ENCODE results near the gene PATL1. TPM values are rescaled to one million over a fixed set of nuclear protein-coding genes. Genes with fewer than 3 reads are reported as not detected.

The PATL1 gene
- polyA plus RNA-seq, 1 of the 3 experiments (the other 2 are of a cell fraction), result 20.5 TPM

- Histone ChIP-seq H3K4me2 (peak overlapping the region; percentile 21; the same call in 1 of the 2 replicates), H3K27me3 (ENCODE audit: insufficient read depth) (no peaks in the 10 kb centered on the region), H3K79me2 (ENCODE audit: insufficient read depth) (peaks cover 82% of the 10 kb centered on the region), H3K9me2 (no peaks in the 10 kb centered on the region), H3K4me3 (ENCODE audit: low read depth in 2 of 2, low read length in 1 of 2) (no peak overlapping the region), H3K9ac (no peak overlapping the region), H4K20me1 (ENCODE audit: insufficient read depth) (peaks cover 44% of the 10 kb centered on the region), H3F3A (replicated peaks; ENCODE audit: insufficient read depth) (peaks cover 5% of the 10 kb centered on the region), H3K36me3 (replicated peaks in 1 of 2; ENCODE audit: control insufficient read depth in 1 of 2, insufficient read depth in 2 of 2, low read length in 1 of 2) (peaks cover 38 to 50% of the 10 kb centered on the region in 2 experiments), H3K9me3 (no peaks in the 10 kb centered on the region), H3K27ac (ENCODE audit: low read depth in 2 of 2, low read length in 1 of 2) (no peak overlapping the region), H2AFZ (ENCODE audit: low read depth) (no peak overlapping the region), H3K4me1 (ENCODE audit: control insufficient read depth in 1 of 2, insufficient read depth in 2 of 2, low read depth in 1 of 2, low read length in 1 of 2) (peaks cover 12 to 22% of the 10 kb centered on the region in 2 experiments; a peak in 3 of 4 replicates)
- POLR2A ChIA-PET, result interaction anchor here (0.8 to 1.1 kb wide), 2 partner anchors 57 to 68 kb away, joined by 3 read pairs; partner anchors contain the start of gene PATL1
- WGBS (ENCODE audit: low lambda C conversion rate), result 87% methylated on average over 6 of the region's 6 CpGs
- no peak for DNase-seq
- no peak for TF ChIP-seq USF2 (IDR thresholded peaks at IDR 0.05; ENCODE audit: borderline replicate concordance, low read depth, low read length)
- TF ChIP-seq SMC3 (IDR thresholded peaks at IDR 0.05; ENCODE audit: low read depth, low read length), result no peak
- TF ChIP-seq SIN3A (IDR thresholded peaks at IDR 0.05; ENCODE audit: borderline replicate concordance, low read depth, low read length), result no peak
- CTCF ChIA-PET, result interaction anchor here (1.2 kb wide), 1 partner anchor 10 kb away, joined by 4 read pairs; no protein-coding TSS in a partner anchor
Measured at GRCh38 chr11:59611570-59612565, 57.0 kb downstream of the PATL1 start.

GRCh38 chr11:59610289-59610688 lies 58.5 kb downstream of the PATL1 start:
- Histone ChIP-seq H3K4me1 (ENCODE audit: control insufficient read depth in 1 of 2, insufficient read depth in 2 of 2, low read depth in 1 of 2, low read length in 1 of 2) (peaks cover 9 to 22% of the 10 kb centered on the region in 2 experiments; a peak in 3 of 4 replicates), H3K36me3 (replicated peaks in 1 of 2; ENCODE audit: control insufficient read depth in 1 of 2, insufficient read depth in 2 of 2, low read length in 1 of 2) (peaks cover 54 to 64% of the 10 kb centered on the region in 2 experiments), H3K9me3 (no peaks in the 10 kb centered on the region), H3K79me2 (ENCODE audit: insufficient read depth) (peaks cover 98% of the 10 kb centered on the region), H3K4me2 (no peak overlapping the region), H3K9me2 (no peaks in the 10 kb centered on the region), H3F3A (replicated peaks; ENCODE audit: insufficient read depth) (peaks cover 5% of the 10 kb centered on the region), H3K4me3 (ENCODE audit: low read depth in 2 of 2, low read length in 1 of 2) (no peak overlapping the region), H2AFZ (ENCODE audit: low read depth) (no peak overlapping the region), H3K27ac (ENCODE audit: low read depth in 2 of 2, low read length in 1 of 2) (no peak overlapping the region), H4K20me1 (ENCODE audit: insufficient read depth) (peaks cover 44% of the 10 kb centered on the region), H3K9ac (no peak overlapping the region), H3K27me3 (ENCODE audit: insufficient read depth) (no peaks in the 10 kb centered on the region)
- DNase-seq, result no peak
- TF ChIP-seq FOSL2 (IDR thresholded peaks at IDR 0.05; ENCODE audit: borderline replicate concordance, low read depth), result no peak
- no peak for TF ChIP-seq ELF1 (IDR thresholded peaks at IDR 0.05)
- TF ChIP-seq JUND (IDR thresholded peaks at IDR 0.05), result no peak
- no peak for TF ChIP-seq EP300 (IDR thresholded peaks at IDR 0.05; ENCODE audit: borderline replicate concordance in 1 of 2, low read depth in 1 of 2, low read length in 1 of 2)
- TF ChIP-seq IRF3 (IDR thresholded peaks at IDR 0.05; ENCODE audit: low read depth, low read length), result no peak
- no peak for TF ChIP-seq EZH2phosphoT487 (IDR thresholded peaks at IDR 0.05; ENCODE audit: borderline replicate concordance, low read depth)
- no peak for TF ChIP-seq PBX3 (IDR thresholded peaks at IDR 0.05)
- TF ChIP-seq SIN3A (IDR thresholded peaks at IDR 0.05; ENCODE audit: borderline replicate concordance, low read depth, low read length), result no peak
- TF ChIP-seq TEAD4 (IDR thresholded peaks at IDR 0.05; ENCODE audit: borderline replicate concordance, insufficient read depth), result no peak
- TF ChIP-seq REST (IDR thresholded peaks at IDR 0.05; ENCODE audit: low read depth, low read length), result no peak
- no peak for TF ChIP-seq CHD2 (IDR thresholded peaks at IDR 0.05; ENCODE audit: low read length, partially characterized antibody)
- TF ChIP-seq ZBTB33 (IDR thresholded peaks at IDR 0.05; ENCODE audit: borderline replicate concordance, low read depth), result no peak
- TF ChIP-seq TAF1 (IDR thresholded peaks at IDR 0.05; ENCODE audit: borderline replicate concordance, low read depth, low read length), result no peak
- ChIA-PET CTCF (no interaction called here), POLR2A (interaction anchor here (1.1 kb wide), 1 partner anchor 70 kb away, joined by 3 read pairs; no protein-coding TSS in a partner anchor)
- WGBS (ENCODE audit: low lambda C conversion rate), result 96% methylated on average over 5 of the region's 7 CpGs

All from SK-N-SH (cell line).